Fibroblast of pulmonary artery (primary cell): ENCODE measurements around the gene PSMG3.

Experiments used
- DNase-seq: peaks from one replicate; pipeline ENCODE4 v3.0.0-alpha.2; 2010; ENCODE audit warnings: low read depth
- H3K4me3 ChIP-seq: replicated peaks from 2 replicates; pipeline ENCODE4 v1.5.1; 2011; ENCODE audit warnings: low read depth, mild to moderate bottlenecking, control low read depth, low read length, moderate library complexity
- TF ChIP-seq, protein P1 (sequence below): IDR thresholded peaks from 2 replicates; pipeline ENCODE4 v1.5.1; 2011; ENCODE audit warnings: mild to moderate bottlenecking, control low read depth, low read length, inconsistent platforms; ENCODE audit errors: missing control alignments

Gene PSMG3

GRCh38 chr7:1569440-1569832, 396 bp downstream of the PSMG3 start:
- DNase-seq, result no peak
- TF ChIP-seq, protein P1, sequence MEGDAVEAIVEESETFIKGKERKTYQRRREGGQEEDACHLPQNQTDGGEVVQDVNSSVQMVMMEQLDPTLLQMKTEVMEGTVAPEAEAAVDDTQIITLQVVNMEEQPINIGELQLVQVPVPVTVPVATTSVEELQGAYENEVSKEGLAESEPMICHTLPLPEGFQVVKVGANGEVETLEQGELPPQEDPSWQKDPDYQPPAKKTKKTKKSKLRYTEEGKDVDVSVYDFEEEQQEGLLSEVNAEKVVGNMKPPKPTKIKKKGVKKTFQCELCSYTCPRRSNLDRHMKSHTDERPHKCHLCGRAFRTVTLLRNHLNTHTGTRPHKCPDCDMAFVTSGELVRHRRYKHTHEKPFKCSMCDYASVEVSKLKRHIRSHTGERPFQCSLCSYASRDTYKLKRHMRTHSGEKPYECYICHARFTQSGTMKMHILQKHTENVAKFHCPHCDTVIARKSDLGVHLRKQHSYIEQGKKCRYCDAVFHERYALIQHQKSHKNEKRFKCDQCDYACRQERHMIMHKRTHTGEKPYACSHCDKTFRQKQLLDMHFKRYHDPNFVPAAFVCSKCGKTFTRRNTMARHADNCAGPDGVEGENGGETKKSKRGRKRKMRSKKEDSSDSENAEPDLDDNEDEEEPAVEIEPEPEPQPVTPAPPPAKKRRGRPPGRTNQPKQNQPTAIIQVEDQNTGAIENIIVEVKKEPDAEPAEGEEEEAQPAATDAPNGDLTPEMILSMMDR, result no peak
- H3K4me3 ChIP-seq, result peak overlapping the region; percentile 88

GRCh38 chr7:1569016-1569415, 816 bp downstream of the PSMG3 start:
- DNase-seq, result no peak
- peak overlapping the region; percentile 88 for H3K4me3 ChIP-seq
- TF ChIP-seq, protein P1, result no peak

- DNase-seq, result no peak
- no peak overlapping the region for H3K4me3 ChIP-seq
- TF ChIP-seq, protein P1, result no peak
These were observed 1.8 kb downstream of the PSMG3 start for GRCh38 chr7:1567896-1568510.

DNA sequence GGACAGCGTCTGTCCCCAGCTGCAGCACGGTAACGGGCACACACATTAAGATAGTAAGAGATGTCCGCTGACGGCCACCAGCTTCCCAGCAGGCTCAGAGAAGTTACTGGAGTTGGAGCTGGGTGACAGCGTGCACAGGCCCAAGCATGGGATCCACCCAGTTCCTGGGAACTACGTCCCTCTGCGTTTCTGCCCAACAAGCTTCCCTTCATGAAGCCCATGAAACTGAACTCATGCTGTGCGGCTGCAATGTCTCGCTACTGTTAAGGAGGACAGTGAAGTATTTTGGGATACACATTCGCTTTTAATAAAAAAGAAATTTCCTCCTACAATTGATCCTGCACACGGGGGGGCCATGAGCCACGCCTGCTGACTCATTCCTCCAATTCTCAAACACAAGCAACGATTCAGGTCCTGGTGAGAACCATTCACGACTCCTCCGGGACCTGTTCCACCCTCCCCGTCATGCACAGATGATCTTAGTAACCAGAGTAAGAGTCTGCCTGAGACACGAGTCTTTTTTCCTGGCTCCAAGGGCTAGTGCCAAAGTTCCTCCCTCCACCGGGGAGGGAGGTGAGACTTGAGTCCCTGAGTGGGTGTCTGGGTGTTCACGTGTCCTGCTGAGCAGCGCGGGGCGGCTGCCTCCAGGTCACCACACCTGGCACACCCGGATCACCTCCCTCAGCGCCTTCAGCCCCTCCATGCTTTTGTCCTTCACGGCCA, 2.6 kb downstream of the PSMG3 start:
- H3K4me3 ChIP-seq, result no peak overlapping the region
- no peak for DNase-seq
- TF ChIP-seq, protein P1, result no peak

GRCh38 chr7:1566687-1567048, 3.2 kb downstream of the PSMG3 start:
- DNase-seq, result no peak
- TF ChIP-seq, protein P1, result no peak
- no peak overlapping the region for H3K4me3 ChIP-seq

DNA sequence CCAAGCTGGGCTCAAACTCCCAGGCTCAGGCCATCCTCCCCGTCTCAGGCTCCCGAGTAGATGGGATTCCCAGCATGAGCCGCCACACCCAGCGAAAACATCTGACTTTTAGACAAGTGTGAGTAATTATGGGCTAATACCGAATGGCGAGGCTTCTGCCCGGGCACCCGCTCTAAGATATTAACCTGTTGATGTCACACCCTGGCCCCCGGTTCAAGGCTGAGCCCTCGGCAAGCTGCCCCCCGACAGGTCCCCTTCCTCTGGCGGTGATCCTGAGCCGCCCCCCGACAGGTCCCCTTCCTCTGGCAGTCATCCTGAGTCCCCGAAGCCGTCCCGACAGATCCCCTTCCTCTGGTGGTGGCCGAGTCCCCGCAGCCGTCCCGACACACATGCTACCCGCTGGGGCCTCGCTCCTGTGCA, 5.2 kb downstream of the PSMG3 start:
- no peak overlapping the region for H3K4me3 ChIP-seq
- DNase-seq, result no peak
- TF ChIP-seq, protein P1, result no peak
